Keratinocyte (primary cell): ENCODE measurements around the gene ACER3. TPM values are rescaled to one million over a fixed set of nuclear protein-coding genes. Genes with fewer than 3 reads are reported as not detected.

Experiments
- DNase-seq: peaks from one replicate; pipeline ENCODE4 v3.0.0-alpha.2; 2011; ENCODE audit warnings: low read depth, missing footprints, low spot score
- FAIRE-seq: peaks from 2 replicates; lab custom pipeline; 2011; peaks lifted over from hg19 to GRCh38; lab: Jason Lieb, UNC
- H2AFZ ChIP-seq: 2 replicates; pipeline ENCODE4 v1.6.0; 2012; ENCODE audit warnings: low read length, control low read depth, inconsistent platforms; ENCODE audit not compliant: control insufficient read depth
- H3K27ac ChIP-seq: 2 replicates; pipeline ENCODE4 v1.5.1; 2011; ENCODE audit warnings: low read length; ENCODE audit not compliant: control insufficient read depth, insufficient read depth
- H3K27me3 ChIP-seq: 3 replicates; pipeline ENCODE4 v1.6.0; 2011; ENCODE audit warnings: low read length; ENCODE audit not compliant: control insufficient read depth, insufficient read depth; ENCODE audit errors: extremely low read depth
- H3K36me3 ChIP-seq, 2 experiments: 2 replicates in 1 of 2; 3 replicates in 1 of 2; pipeline ENCODE4 v1.5.1; 2011; ENCODE audit warnings: low read length in 2 of 2, mild to moderate bottlenecking in 1 of 2; ENCODE audit not compliant: control insufficient read depth in 2 of 2, insufficient read depth in 2 of 2; ENCODE audit errors: extremely low read depth in 1 of 2
- H3K4me1 ChIP-seq: 3 replicates; pipeline ENCODE4 v1.5.1; 2011; ENCODE audit warnings: low read length; ENCODE audit not compliant: control insufficient read depth, insufficient read depth; ENCODE audit errors: extremely low read depth
- H3K4me2 ChIP-seq: 3 replicates; pipeline ENCODE4 v1.6.0; 2011; ENCODE audit warnings: low read depth, low read length; ENCODE audit not compliant: control insufficient read depth, insufficient read depth; ENCODE audit errors: extremely low read depth
- H3K4me3 ChIP-seq, 3 experiments: fragments of 200-600 bp in 1 of 3; sonication (generic) in 1 of 3; 2 replicates in 2 of 3; 3 replicates in 1 of 3; pipeline ENCODE4 v1.5.1; 2011 to 2016; ENCODE audit warnings: low read length in 3 of 3, mild to moderate bottlenecking in 3 of 3, control low read depth in 2 of 3, inconsistent platforms in 1 of 3, low read depth in 1 of 3, mixed read lengths in 1 of 3, mixed run types in 1 of 3, moderate library complexity in 1 of 3; ENCODE audit not compliant: control insufficient read depth in 2 of 3, insufficient read depth in 2 of 3; ENCODE audit errors: extremely low read depth in 1 of 3
- H3K79me2 ChIP-seq: 2 replicates; pipeline ENCODE4 v1.6.0; 2012; ENCODE audit warnings: low read length; ENCODE audit not compliant: control insufficient read depth, insufficient read depth
- H3K9ac ChIP-seq: 3 replicates; pipeline ENCODE4 v1.6.0; 2011; ENCODE audit warnings: low read length; ENCODE audit not compliant: control insufficient read depth, insufficient read depth; ENCODE audit errors: extremely low read depth
- H3K9me1 ChIP-seq: 3 replicates; pipeline ENCODE4 v1.6.0; 2011; ENCODE audit warnings: low read length; ENCODE audit not compliant: control insufficient read depth, insufficient read depth; ENCODE audit errors: extremely low read depth
- H3K9me3 ChIP-seq: 2 replicates; pipeline ENCODE4 v1.5.1; 2012; ENCODE audit warnings: low read depth, low read length; ENCODE audit not compliant: control insufficient read depth
- H4K20me1 ChIP-seq: 3 replicates; pipeline ENCODE4 v1.6.0; 2011; ENCODE audit warnings: low read length; ENCODE audit not compliant: control insufficient read depth, insufficient read depth; ENCODE audit errors: extremely low read depth
- CTCF ChIP-seq, 3 experiments: IDR thresholded peaks in 1 of 3; conservative IDR thresholded peaks in 1 of 3; optimal IDR thresholded peaks in 1 of 3; 2 replicates in 2 of 3; 3 replicates in 1 of 3; pipeline versions ENCODE3 to v1.5.1; 2011; ENCODE audit warnings: low read length in 3 of 3, mild to moderate bottlenecking in 3 of 3, moderate library complexity in 2 of 3, control low read depth in 1 of 3, inconsistent platforms in 1 of 3; ENCODE audit not compliant: insufficient read depth in 2 of 3; ENCODE audit errors: extremely low read depth in 1 of 3
- EZH2 ChIP-seq: IDR thresholded peaks from one replicate; pipeline ENCODE4 v1.6.1; 2012; ENCODE audit warnings: inconsistent platforms, mild to moderate bottlenecking, low read length, moderate library complexity
- dilution Hi-C: fragments of 300-500 bp; cut with MboI; formaldehyde crosslinking; loops from one replicate; pipeline ENCODE4 v1.7.0; 2020; ENCODE audit warnings: low sequenced_read_pairs; ENCODE audit not compliant: extremely low pct_ligation_motif_present
- polyA plus RNA-seq, 5 experiments: library from polyadenylated mRNA; depleted of rRNA in 3 of 5; stranded (reverse) in 3 of 5; stranded (forward) in 1 of 5; unstranded in 1 of 5; fragments of >200 nt; gene quantifications; 1 replicate in 1 of 5; 2 replicates in 3 of 5; 3 replicates in 1 of 5; pipeline versions ENCODE4 v1.2.1 to v1.2.3, GENCODE V29; 2011 to 2012; ENCODE audit warnings: missing spikeins in 2 of 5, low read depth in 1 of 5, low replicate concordance in 1 of 5

Gene ACER3
- polyA plus RNA-seq, 1 donor (not counting 4 experiments of a cell fraction or from before 2014, with no cell fraction given) = 55.0 TPM

GRCh38 chr11:77035580-77035979 is 174.9 kb downstream of the ACER3 start:
- dilution Hi-C loops = no loop called here
- H3K4me1 ChIP-seq = peaks cover 7% of the 10 kb centered on the region
- no peaks in the 10 kb centered on the region for H4K20me1 ChIP-seq
- H3K9me1 ChIP-seq = no peaks in the 10 kb centered on the region
- no peak overlapping the region for H3K4me2 ChIP-seq
- no peak overlapping the region for H2AFZ ChIP-seq
- H3K9ac ChIP-seq = no peak overlapping the region
- no peak for FAIRE-seq
- H3K27me3 ChIP-seq = peaks cover 37% of the 10 kb centered on the region
- H3K27ac ChIP-seq = no peak overlapping the region
- H3K79me2 ChIP-seq = no peaks in the 10 kb centered on the region
- no peak for DNase-seq
- H3K4me3 ChIP-seq = no peak overlapping the region
- no peaks in the 10 kb centered on the region for H3K9me3 ChIP-seq
- TF ChIP-seq CTCF (optimal IDR thresholded peaks at IDR 0.05 in 1 of 3, IDR thresholded peaks at IDR 0.05 in 1 of 3, conservative IDR thresholded peaks at IDR 0.05 in 1 of 3; ENCODE audit: extremely low read depth in 1 of 3, insufficient read depth in 2 of 3, low read length in 3 of 3) (no peak), EZH2 (no peak)
- no peaks in the 10 kb centered on the region for H3K36me3 ChIP-seq

GRCh38 chr11:77036398-77036797 is 175.7 kb downstream of the ACER3 start:
- no peaks in the 10 kb centered on the region for H3K79me2 ChIP-seq
- no peak overlapping the region for H3K27ac ChIP-seq
- H4K20me1 ChIP-seq = no peaks in the 10 kb centered on the region
- H3K4me3 ChIP-seq = no peak overlapping the region
- no peaks in the 10 kb centered on the region for H3K9me3 ChIP-seq
- dilution Hi-C loops = no loop called here
- H3K36me3 ChIP-seq = no peaks in the 10 kb centered on the region
- FAIRE-seq = no peak
- H3K4me2 ChIP-seq = no peak overlapping the region
- peaks cover 32% of the 10 kb centered on the region for H3K27me3 ChIP-seq
- no peak for DNase-seq
- H3K4me1 ChIP-seq = peaks cover 7% of the 10 kb centered on the region
- no peak for TF ChIP-seq EZH2
- no peak for TF ChIP-seq CTCF (optimal IDR thresholded peaks at IDR 0.05 in 1 of 3, IDR thresholded peaks at IDR 0.05 in 1 of 3, conservative IDR thresholded peaks at IDR 0.05 in 1 of 3; ENCODE audit: extremely low read depth in 1 of 3, insufficient read depth in 2 of 3, low read length in 3 of 3)
- no peak overlapping the region for H3K9ac ChIP-seq
- H2AFZ ChIP-seq = no peak overlapping the region
- H3K9me1 ChIP-seq = no peaks in the 10 kb centered on the region
